Astrocyte of the cerebellum (primary cell): ENCODE results near the gene PCDH9.

ENCODE experiments used
- DNase-seq: peaks from one replicate; pipeline ENCODE4 v3.0.0-alpha.2; 2011; ENCODE audit warnings: low read depth
- H3K4me3 ChIP-seq: 2 replicates; pipeline ENCODE4 v1.5.1; 2011; ENCODE audit warnings: mild to moderate bottlenecking, low read depth, low read length, moderate library complexity
- CTCF ChIP-seq: IDR thresholded peaks from 2 replicates; pipeline ENCODE4 v1.5.1; 2012; ENCODE audit warnings: low read length, low read depth, moderate library complexity, mild to moderate bottlenecking; ENCODE audit errors: missing control alignments
- in situ Hi-C: cut with HindIII; loops from 2 replicates; pipeline ENCODE4 v1.10.0; 2017; ENCODE audit warnings: low sequenced_read_pairs

Gene PCDH9

GRCh38 chr13:66424422-66424821, 805.7 kb downstream of the PCDH9 start:
- in situ Hi-C loops, result no loop called here
- DNase-seq, result peak; percentile 33
- TF ChIP-seq CTCF, result no peak
- H3K4me3 ChIP-seq, result no peak overlapping the region

DNA sequence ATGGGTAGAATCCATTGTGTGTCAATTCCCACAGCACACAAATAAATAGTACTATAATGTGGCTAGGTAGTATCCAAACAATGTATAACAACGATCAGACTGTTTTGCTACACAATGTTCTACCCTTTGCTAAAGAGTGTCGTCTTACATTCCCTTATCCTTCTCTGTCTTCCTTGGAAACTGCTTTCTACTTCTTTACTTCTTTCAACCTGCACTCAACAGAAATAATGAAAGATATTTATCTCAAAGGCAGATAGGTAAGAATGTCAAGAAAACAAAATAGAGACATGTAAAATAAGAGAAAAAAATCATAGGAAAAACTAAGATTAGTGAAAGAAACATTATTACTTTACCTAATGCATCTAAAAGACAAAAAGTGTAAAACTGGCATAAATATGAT, 814.7 kb downstream of the PCDH9 start:
- no peak for DNase-seq
- H3K4me3 ChIP-seq, result no peak overlapping the region
- in situ Hi-C loops, result no loop called here
- no peak for TF ChIP-seq CTCF

DNA sequence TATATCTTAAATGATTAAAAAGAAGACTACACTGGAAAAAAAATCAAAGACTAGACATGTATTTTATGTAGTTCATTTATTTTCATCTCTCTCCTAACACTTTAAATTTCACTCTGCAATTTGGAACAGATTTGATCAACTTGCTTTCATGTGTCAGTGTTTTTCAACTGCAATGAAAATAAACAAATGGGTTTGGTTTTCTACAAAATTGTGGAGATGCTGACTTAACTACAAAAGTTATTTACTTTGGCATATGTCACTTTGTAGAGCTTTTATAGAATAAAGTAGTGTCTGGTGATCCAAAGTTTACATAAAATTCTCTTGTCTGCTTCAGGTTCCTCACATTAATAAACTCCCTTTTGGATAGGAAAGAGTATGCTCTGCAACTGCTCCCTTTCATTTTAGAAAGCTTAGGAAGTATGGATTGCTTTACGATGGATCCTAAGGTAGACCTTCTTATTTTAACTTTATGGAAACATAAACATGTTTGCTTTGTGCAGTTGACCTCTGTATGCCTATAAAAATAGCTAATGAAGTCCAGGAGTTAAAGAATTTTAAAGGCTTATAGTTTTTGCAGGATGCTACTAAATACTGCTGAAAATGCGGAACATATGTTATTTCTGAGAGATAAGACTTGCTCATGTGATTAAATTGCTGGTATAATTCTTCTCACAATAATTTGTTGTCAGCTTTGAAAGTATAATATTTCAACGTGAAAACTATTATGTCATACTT, 815.9 kb downstream of the PCDH9 start:
- in situ Hi-C loops, result no loop called here
- no peak overlapping the region for H3K4me3 ChIP-seq
- no peak for TF ChIP-seq CTCF
- DNase-seq, result no peak

DNA sequence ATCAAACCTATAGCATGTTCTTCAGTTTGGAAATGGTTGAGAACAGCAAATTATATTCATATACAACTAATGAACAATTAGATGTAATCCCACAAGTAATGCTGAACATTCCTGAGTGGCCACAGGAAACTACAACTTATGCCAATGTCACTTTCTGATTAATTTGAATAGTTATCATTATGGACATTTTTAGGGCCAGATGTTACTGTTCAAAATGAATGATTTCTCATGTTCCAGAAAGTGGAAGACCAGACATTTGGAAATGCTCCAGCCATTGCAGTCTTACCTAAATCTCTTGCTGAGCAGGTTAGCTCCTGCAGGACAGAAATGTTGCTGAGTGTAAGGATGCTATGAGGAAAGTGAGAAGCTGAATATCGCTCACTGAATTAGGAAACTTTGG, 819.8 kb downstream of the PCDH9 start:
- no peak overlapping the region for H3K4me3 ChIP-seq

DNA sequence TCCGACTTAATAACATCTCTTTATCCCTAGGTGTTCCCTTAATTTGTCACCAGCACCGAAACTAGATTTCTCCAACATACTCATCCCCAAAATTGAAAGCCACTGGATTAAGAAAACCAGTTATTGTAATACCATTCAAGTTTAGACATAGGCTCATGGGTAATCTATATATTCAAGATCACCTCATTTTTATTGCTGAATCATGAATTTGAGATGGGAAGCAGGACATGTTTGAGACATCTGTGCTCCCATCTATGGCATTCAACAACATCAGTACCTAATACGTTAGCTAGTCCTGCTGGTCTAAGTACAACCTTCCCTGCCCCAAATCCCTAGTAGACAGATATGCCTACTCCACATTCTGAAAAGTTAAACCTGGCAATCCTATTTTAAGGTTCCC, 820.6 kb downstream of the PCDH9 start:
- in situ Hi-C loops, result no loop called here
- no peak overlapping the region for H3K4me3 ChIP-seq
- no peak for DNase-seq
- TF ChIP-seq CTCF, result no peak

More for the DNA sequence above, 819.8 kb downstream of the PCDH9 start:
- no peak for TF ChIP-seq CTCF
- in situ Hi-C loops, result no loop called here
- DNase-seq, result peak; percentile 33

- no peak for TF ChIP-seq CTCF
- H3K4me3 ChIP-seq, result no peak overlapping the region
- in situ Hi-C loops, result no loop called here
- DNase-seq, result no peak
Measured at GRCh38 chr13:66407128-66407527, 823.0 kb downstream of the PCDH9 start.
